Measurements from ENCODE around the gene CDK6.

DNA sequence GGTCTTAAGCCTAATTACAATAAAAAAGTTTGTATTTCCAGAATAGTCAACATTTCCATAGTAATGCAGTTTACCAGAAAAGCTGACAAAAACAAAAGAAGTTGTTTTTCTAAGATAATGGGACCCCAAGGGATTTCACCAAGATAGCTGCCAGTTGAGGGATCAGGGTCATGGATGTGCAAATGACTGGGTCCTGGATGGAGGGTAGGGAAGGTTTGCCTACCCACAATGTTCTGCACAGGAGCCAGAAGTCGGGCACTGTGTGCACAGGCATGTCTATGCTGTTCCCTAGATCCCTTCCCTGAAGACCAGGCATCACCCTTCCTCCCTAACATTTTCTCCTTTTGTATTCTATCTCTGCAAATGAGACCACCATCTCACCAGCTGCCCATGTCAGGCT lies 152.1 kb downstream of the CDK6 start:
- TF ChIP-seq EZH2 (IDR thresholded peaks at IDR 0.05; ENCODE audit: low read length, unreplicated experiment): no peak
- TF ChIP-seq, protein P1, sequence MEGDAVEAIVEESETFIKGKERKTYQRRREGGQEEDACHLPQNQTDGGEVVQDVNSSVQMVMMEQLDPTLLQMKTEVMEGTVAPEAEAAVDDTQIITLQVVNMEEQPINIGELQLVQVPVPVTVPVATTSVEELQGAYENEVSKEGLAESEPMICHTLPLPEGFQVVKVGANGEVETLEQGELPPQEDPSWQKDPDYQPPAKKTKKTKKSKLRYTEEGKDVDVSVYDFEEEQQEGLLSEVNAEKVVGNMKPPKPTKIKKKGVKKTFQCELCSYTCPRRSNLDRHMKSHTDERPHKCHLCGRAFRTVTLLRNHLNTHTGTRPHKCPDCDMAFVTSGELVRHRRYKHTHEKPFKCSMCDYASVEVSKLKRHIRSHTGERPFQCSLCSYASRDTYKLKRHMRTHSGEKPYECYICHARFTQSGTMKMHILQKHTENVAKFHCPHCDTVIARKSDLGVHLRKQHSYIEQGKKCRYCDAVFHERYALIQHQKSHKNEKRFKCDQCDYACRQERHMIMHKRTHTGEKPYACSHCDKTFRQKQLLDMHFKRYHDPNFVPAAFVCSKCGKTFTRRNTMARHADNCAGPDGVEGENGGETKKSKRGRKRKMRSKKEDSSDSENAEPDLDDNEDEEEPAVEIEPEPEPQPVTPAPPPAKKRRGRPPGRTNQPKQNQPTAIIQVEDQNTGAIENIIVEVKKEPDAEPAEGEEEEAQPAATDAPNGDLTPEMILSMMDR (conservative IDR thresholded peaks at IDR 0.05; ENCODE audit: low read depth, low read length): no peak
